HTERT RPE-1 (cell line): ENCODE measurements around the gene FKBP6.
"Not testable (repeated sequence)": the region's sequence is repeated elsewhere in the genome, so short reads cannot be mapped to it uniquely, and the experiment has no call there.

Experiments
- in situ Hi-C: fragments of 300-500 bp; cut with MboI; formaldehyde crosslinking; loops from 4 replicates; pipeline ENCODE4 v1.14.3; 2020; ENCODE audit warnings: low sequenced_read_pairs

FKBP6 gene

DNA sequence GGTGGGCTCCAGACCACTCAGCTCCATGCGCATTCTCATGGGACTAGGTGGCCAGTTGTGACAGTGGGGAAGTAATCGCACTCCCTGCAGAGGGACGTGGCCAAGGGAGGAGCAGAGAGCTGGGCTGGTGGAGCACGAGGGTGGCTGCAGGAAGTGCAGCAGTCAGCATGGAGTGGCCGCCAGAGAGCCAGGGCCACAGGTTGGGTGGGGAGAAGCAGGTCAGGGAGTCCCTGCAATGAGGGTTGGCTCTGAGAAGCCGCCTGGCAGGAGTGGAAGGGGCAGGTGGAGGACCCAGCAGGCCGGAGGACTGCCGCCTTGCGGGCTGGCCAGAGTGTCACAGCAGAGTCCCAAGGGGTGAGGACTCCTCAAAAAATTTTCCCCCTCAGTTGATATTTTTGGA lies 26.2 kb downstream of the FKBP6 start:
- in situ Hi-C loops = no loop called here

- in situ Hi-C loops = no loop called here
These were observed 26.9 kb downstream of the FKBP6 start for GRCh38 chr7:73354821-73355220.

- in situ Hi-C loops = no loop called here
These were observed 28.2 kb downstream of the FKBP6 start for GRCh38 chr7:73356159-73356558.

DNA sequence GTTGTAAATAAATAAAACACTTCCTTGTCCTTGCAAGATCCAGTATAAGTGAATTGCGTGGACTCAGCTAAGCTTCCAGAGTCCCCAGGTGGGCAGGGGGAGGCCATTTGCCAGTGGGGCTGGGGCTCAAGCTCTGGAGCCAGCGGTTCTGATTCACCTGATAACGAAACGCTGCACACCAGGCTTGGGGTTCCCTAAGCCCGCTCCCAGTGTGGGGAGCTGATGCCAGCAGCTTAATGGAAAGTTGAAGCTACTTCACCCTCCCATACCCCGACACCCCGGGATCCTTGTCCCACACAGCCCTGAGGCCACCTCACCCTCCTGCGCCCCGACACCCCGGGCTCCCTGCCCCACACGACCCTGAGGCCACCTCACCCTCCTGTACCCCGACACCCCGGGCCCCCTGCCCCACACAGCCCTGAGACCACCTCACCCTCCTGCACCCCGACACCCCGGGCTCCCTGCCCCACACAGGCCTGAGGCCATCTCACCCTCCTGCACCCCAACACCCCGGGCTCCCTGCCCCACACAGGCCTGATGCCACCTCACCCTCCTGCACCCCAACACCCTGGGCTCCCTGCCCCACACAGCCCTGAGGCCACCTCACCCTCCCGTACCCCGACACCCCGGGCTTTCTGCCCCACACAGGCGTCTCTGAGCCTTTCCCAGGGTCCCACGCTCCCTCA lies 30.8 kb downstream of the FKBP6 start:
- in situ Hi-C loops = no loop called here

GRCh38 chr7:73359306-73359705 lies 31.3 kb downstream of the FKBP6 start:
- in situ Hi-C loops = no loop called here

DNA sequence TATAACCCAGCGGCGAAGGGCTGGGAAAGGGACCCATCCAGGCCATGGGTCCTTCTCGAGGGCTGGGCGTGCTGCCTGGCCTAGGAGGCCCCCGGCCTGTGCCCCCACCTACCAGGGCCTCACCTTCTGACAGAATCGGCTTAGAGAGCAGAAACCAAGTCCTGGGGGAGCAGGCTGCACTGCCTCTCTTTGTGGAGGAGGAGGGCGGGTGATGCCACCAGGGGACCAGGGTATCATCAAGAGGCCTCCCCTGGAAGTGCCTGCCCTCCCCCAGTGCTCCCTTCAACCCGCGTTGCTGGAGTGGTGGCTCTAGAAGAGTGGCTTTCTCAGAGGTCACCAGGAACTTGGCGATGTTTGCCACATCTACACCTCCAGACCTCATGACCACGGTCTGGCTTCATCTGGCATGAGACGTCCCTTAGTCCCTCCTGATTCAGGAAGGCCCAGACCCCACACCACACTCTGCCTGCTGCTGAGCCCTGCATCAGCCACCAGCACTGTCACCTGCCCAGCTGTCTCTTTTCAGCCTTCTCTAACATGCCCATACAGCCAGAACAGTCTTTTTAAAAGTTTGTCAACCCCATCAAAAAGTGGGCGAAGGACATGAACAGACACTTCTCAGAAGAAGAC lies 31.9 kb downstream of the FKBP6 start:
- in situ Hi-C loops = no loop called here

DNA sequence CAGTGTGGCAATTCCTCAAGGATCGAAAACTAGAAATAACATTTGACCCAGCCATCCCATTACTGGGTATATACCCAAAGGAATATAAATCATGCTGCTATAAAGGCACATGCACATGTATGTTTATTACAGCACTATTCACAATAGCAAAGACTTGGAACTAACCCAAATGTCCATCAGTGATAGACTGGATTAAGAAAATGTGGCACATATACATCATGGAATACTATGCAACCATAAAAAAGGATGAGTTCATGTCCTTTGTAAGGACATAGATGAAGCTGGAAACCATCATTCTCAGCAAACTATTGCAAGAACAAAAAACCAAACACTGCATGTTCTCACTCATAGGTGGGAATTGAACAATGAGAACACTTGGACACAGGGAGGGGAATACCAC lies 32.6 kb downstream of the FKBP6 start:
- in situ Hi-C loops = not testable (repeated sequence)

DNA sequence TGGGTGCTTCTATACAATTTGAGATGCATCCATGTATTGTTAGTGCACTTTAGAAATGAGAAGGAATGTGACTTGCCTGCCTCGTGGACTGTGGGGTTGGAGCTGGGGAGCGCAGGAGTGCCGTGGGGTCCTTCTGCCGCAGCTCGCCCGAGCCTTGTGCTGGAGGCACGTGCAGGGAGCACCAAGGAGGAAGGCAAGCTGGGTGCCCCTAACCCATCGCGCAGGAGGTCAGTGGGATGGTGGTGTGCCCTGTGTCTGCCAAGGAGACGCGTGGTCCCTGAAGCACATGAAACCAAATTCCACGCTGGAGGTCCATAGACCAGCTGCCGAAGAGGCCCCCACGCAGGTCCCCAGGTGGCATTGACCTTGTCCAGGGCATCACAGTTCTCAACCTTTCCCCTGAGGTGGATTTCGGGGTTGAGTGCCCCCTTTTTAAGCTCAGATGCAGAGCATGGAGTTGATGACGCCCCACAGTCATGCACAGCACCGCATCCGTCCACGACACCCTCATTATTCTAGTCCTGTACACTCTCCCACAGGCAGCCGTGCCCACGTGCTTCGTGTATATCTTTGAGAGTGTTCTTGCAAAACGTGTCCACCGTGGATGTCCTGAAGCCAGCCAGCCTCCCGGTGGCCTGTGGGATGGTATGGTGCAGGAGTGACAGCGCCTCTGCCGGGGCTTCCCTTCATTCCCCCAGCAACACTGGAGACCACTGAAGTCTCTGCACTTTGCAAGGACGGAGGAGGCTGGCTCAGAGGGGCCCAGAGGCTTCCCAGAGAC lies 35.5 kb downstream of the FKBP6 start:
- in situ Hi-C loops = no loop called here

DNA sequence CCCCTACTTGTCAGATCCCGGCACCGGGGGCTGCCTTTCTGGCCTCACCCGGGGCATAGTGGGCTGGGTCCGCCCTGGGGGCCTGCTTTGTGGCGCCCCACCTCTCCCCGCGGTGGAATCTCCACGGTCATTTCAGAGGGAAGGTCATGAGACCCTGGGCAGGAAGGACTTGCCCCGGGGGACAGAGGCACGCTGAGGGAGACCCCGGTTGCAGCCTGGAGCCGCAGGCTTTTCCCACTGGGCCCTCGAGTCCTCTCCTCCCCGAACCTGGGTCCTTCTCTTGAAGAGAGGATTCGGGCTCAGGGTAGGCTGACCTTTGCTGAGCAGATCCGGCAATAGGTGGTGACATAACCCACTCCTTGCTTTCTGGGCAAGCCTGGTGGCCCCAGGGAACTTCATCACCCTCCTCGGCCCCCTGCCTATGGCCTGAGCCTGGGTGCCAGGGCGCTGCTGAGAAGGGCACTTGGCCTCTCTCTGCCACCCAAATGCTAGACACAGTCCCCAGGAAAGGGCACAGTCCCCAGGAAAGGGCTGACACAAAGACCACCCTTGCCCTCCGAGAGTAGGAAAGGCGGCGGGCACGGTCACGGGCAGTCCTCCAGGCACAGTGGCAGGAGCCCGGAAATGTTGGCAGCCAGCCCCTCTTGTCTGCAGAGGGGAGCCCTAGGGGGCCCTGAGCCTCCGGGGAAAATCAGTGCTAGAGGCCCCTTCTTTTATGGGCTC lies 36.2 kb downstream of the FKBP6 start:
- in situ Hi-C loops = no loop called here

- in situ Hi-C loops = no loop called here
These were observed 38.2 kb downstream of the FKBP6 start for GRCh38 chr7:73366127-73366526.

- in situ Hi-C loops = no loop called here
These were observed 39.0 kb downstream of the FKBP6 start for GRCh38 chr7:73366990-73367389.

GRCh38 chr7:73369009-73369408 lies 41.0 kb downstream of the FKBP6 start:
- in situ Hi-C loops = no loop called here

DNA sequence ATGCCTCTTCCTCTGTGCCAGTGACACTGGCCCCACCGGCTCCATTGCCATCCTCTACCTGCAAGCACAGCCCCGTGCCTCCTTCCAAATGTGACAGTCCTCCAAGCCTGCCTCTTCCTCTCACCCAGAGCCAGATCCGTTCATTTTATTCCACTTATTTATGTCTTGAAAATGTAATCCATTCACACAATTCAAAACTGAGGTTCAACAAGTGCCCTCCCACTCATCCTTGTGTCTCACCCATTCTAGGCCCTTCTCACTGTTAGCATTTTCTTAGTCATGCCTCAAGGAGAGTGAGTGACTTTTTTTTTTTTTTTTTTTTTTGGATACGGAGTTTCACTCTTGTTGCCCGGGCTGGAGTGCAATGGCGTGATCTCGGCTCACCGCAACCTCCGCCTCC lies 41.7 kb downstream of the FKBP6 start:
- in situ Hi-C loops = no loop called here

DNA sequence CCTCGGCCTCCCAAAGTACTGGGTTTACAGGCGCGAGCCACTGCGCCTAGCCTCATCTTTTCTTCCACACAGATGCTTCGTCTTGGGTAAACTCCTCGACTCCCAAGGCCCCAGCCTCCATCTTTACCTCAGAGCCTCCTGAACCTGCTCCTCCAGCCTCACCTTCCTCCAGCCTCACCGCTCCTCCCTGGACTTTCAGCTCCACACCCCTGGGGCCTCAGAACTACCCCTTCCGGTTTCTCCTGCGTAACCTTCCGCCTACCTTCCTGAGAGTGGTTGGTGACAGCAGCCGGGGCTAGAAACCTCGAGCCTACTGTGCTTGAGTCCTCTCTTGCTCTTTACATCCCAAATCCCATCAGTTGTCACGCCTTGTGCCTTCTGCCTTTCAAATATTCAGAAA lies 45.8 kb downstream of the FKBP6 start:
- in situ Hi-C loops = no loop called here

- in situ Hi-C loops = not testable (repeated sequence)
These were observed 48.3 kb downstream of the FKBP6 start for GRCh38 chr7:73376262-73376661.

DNA sequence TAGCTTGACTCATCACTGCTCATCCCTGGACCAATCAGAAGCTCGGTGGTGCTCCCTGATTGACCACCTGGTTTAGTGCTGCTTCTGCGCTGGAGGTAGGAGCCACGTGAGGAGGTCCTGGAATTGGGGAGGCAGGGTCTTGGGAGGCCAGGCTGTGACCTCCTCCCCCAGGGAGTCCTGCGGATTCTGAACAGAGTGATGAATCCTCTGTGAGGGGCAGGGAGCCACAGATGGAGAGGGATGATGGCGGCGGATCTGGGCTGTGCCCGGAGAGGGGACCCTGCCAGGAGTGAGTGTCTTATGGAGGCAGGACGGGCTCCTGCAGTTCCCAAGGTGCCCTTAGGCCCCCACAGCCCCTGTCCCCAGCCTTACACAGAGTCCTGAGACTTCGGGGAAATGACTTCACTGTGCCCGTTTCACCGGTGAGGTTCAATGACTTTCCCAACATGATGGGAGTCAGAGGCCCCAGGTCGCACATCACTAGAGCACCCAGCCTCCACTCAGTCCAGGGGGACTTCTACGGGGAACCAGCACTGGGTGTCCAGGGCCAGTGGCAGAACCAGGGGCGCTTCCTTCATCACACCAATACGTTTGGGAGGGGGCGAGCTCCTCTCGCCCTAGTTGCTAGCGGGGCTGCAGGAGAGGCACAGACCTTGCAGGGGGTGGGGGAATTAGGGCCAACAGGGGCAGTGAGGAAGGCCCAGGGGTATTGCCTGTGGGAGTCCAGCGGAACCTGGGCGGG lies 48.9 kb downstream of the FKBP6 start:
- in situ Hi-C loops = no loop called here

DNA sequence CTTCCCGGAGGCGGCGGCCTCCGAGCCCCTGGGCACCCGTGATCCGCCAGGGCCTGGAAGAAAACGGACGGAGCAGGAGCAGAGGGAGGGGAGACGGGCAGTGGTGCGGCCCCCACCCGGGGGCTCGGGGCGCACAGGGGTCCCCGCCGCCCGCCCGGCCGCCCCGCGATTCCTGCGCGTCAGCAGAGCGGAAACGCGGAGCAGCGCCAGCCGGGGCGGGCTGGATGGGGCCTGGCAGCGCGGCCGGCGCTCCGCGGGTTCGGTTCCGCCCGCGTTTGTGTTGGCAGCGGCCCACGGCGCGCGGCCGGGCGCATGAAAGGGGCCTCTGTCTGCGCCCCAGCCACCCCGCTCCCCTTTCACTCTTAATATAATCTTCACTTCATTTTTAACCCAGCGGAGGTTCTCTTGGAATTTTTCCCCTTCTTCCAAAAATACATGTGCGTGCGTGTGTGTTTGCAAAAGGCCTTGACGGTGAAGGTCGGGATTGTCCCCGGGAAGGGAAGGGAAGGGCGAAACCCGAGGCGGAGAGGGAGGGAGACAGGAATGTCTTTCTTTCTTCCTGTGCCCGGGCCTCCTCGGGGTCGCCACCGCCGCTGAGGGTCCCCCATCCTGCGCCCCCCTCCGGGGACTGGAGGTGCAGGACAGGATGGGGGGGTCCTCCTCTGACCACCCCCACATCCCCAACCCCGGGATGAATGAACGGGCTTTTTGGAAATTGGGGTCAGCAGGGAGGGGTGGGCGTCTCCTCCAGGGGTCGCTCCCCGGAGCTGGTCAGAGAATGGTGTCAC lies 49.6 kb downstream of the FKBP6 start:
- in situ Hi-C loops = not testable (repeated sequence)

- in situ Hi-C loops = no loop called here
These were observed 55.1 kb downstream of the FKBP6 start for GRCh38 chr7:73382934-73383503.

GRCh38 chr7:73387221-73387828 lies 59.4 kb downstream of the FKBP6 start:
- in situ Hi-C loops = no loop called here
